A673 (cell line): ENCODE data around the gene WNT2. TPM values are rescaled to one million over a fixed set of nuclear protein-coding genes. Genes with fewer than 3 reads are reported as not detected.
"Not testable (repeated sequence)": the region's sequence is repeated elsewhere in the genome, so short reads cannot be mapped to it uniquely, and the experiment has no call there.

Experiments used
- BruUV-seq: library from RNA; stranded (reverse); fragments of 400-500 nt; replicated peaks from 2 replicates; lab custom pipeline; 2021; lab: Mats Ljungman, UMichigan
- CTCF ChIA-PET: fragments of 300-600 bp; sonication (Branson Sonifier 250); formaldehyde crosslinking; loops from one replicate; lab custom pipeline; 2022; ENCODE audit warnings: antibody characterized with exemption; lab: Charles Lee
- POLR2A ChIA-PET: fragments of 300-600 bp; sonication (Branson Sonifier 250); formaldehyde crosslinking; loops from one replicate; lab custom pipeline; 2022; ENCODE audit warnings: antibody characterized with exemption; ENCODE audit not compliant: low non-redundant PET; lab: Charles Lee
- DNase-seq: peaks from one replicate; pipeline ENCODE4 v3.0.0-alpha.2; 2015; ENCODE audit warnings: low spot score
- H3K27ac ChIP-seq: fragments of 200-600 bp; sonication (generic); 2 replicates; pipeline ENCODE4 v1.5.1; 2016; ENCODE audit warnings: mixed run types, low read depth, mild to moderate bottlenecking, mixed read lengths, antibody characterized with exemption, low read length; ENCODE audit not compliant: poor library complexity, severe bottlenecking
- H3K27me3 ChIP-seq: fragments of 200-600 bp; sonication (generic); replicated peaks from 2 replicates; pipeline ENCODE4 v1.6.1; 2017; ENCODE audit warnings: mixed run types, low read depth, mild to moderate bottlenecking, mixed read lengths, antibody characterized with exemption, low read length; ENCODE audit not compliant: insufficient read depth, poor library complexity
- H3K36me3 ChIP-seq: fragments of 200-600 bp; sonication (generic); 2 replicates; pipeline ENCODE4 v1.6.1; 2016; ENCODE audit warnings: mixed run types, mild to moderate bottlenecking, mixed read lengths, antibody characterized with exemption, low read length; ENCODE audit not compliant: insufficient read depth, poor library complexity, severe bottlenecking
- H3K4me1 ChIP-seq: fragments of 200-600 bp; sonication (generic); 2 replicates; pipeline ENCODE4 v1.6.1; 2017; ENCODE audit warnings: mixed run types, mild to moderate bottlenecking, mixed read lengths, antibody characterized with exemption, low read length; ENCODE audit not compliant: insufficient read depth, poor library complexity, severe bottlenecking
- H3K4me3 ChIP-seq: fragments of 200-600 bp; sonication (generic); 2 replicates; pipeline ENCODE4 v1.5.1; 2016; ENCODE audit warnings: low read depth, mixed run types, mild to moderate bottlenecking, mixed read lengths, low read length; ENCODE audit not compliant: poor library complexity, severe bottlenecking
- H3K9me3 ChIP-seq: fragments of 200-600 bp; sonication (generic); 2 replicates; pipeline ENCODE4 v1.6.1; 2016; ENCODE audit warnings: mixed run types, low read depth, mild to moderate bottlenecking, mixed read lengths, antibody characterized with exemption, low read length; ENCODE audit not compliant: poor library complexity, severe bottlenecking
- CTCF ChIP-seq: fragments of 300-800, 200-600 bp; sonication (generic); conservative IDR thresholded peaks from 2 replicates; pipeline ENCODE4 v1.5.1; 2017; ENCODE audit warnings: low read depth, mild to moderate bottlenecking, antibody characterized with exemption, low read length, moderate library complexity, mixed read lengths
- EZH2 ChIP-seq: fragments of 200-600 bp; sonication (generic); IDR thresholded peaks from 2 replicates; pipeline ENCODE4 v1.6.1; 2017; ENCODE audit warnings: borderline replicate concordance, low read depth, mild to moderate bottlenecking, mixed read lengths, antibody characterized with exemption, low read length; ENCODE audit not compliant: poor library complexity, severe bottlenecking
- intact Hi-C: fragments of 100-400 bp; cut with micrococcal nuclease; formaldehyde crosslinking; loops from one replicate; pipeline ENCODE4 v1.10.0; 2022; ENCODE audit not compliant: unreplicated experiment
- total RNA-seq: library from RNA; stranded (reverse); gene quantifications from 2 replicates; pipeline ENCODE4 v1.2.3, GENCODE V29; 2021

WNT2 gene
- total RNA-seq, 1 experiment from 2014 or later = not detected

- Histone ChIP-seq H3K4me1 (no peaks in the 10 kb centered on the region), H3K9me3 (peaks cover 5% of the 10 kb centered on the region), H3K27ac (no peak overlapping the region), H3K4me3 (no peak overlapping the region), H3K27me3 (no peaks in the 10 kb centered on the region), H3K36me3 (no peaks in the 10 kb centered on the region)
- ChIA-PET CTCF (no interaction called here), POLR2A (no interaction called here)
- BruUV-seq = no TSS peak
- intact Hi-C loops = no loop called here
- no peak for DNase-seq
- TF ChIP-seq CTCF (no peak), EZH2 (no peak)
Observed at GRCh38 chr7:117249696-117250095, 73.2 kb downstream of the WNT2 start.

DNA sequence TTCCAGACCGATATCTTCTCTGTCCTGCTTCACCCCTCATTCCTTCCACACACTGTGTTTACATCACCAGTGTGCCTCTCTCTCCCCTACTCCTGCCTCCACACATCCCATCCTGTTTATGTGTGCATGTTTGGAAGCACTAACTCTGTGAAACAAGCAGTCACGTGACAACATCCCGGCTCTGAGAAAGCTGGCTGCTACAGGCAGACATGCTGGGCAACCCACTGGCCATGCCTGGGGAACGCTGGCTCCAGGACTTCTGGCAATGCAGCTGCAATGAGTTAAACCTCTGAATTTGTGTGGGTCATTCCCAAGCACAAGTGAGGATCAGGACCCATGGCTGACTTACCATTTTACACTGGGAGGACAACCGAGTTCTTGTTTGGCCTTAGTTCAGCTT lies 74.0 kb downstream of the WNT2 start:
- CTCF ChIA-PET = no interaction called here
- no peak overlapping the region for H3K4me3 ChIP-seq
- H3K36me3 ChIP-seq = no peaks in the 10 kb centered on the region
- no peak for DNase-seq
- H3K4me1 ChIP-seq = no peaks in the 10 kb centered on the region
- no peaks in the 10 kb centered on the region for H3K27me3 ChIP-seq
- peaks cover 5% of the 10 kb centered on the region for H3K9me3 ChIP-seq
- no TSS peak for BruUV-seq
- POLR2A ChIA-PET = no interaction called here
- intact Hi-C loops = no loop called here
- H3K27ac ChIP-seq = no peak overlapping the region
- TF ChIP-seq EZH2 (no peak), CTCF (no peak)

- Histone ChIP-seq H3K27ac (no peak overlapping the region), H3K27me3 (no peaks in the 10 kb centered on the region), H3K4me3 (no peak overlapping the region), H3K36me3 (no peaks in the 10 kb centered on the region), H3K9me3 (peaks cover 5% of the 10 kb centered on the region), H3K4me1 (no peaks in the 10 kb centered on the region)
- POLR2A ChIA-PET = no interaction called here
- no peak for TF ChIP-seq CTCF
- intact Hi-C loops = no loop called here
- CTCF ChIA-PET = no interaction called here
- no peak for DNase-seq
- BruUV-seq = no TSS peak
Observed at GRCh38 chr7:117247809-117248208, 75.0 kb downstream of the WNT2 start.

GRCh38 chr7:117245703-117246102 lies 77.2 kb downstream of the WNT2 start:
- CTCF ChIA-PET, intact Hi-C loops, H3K4me3 ChIP-seq, DNase-seq, H3K27me3 ChIP-seq, POLR2A ChIA-PET, H3K9me3 ChIP-seq, H3K27ac ChIP-seq, H3K4me1 ChIP-seq, BruUV-seq, H3K36me3 ChIP-seq: not testable (repeated sequence)
